NCI-H774 (cell line): Measurements from ENCODE around the gene CTNNA3.

Experiments
- DNase-seq: peaks from one replicate; lab custom pipeline; 2025; lab: John Stamatoyannopoulos, UW

CTNNA3 gene

DNA sequence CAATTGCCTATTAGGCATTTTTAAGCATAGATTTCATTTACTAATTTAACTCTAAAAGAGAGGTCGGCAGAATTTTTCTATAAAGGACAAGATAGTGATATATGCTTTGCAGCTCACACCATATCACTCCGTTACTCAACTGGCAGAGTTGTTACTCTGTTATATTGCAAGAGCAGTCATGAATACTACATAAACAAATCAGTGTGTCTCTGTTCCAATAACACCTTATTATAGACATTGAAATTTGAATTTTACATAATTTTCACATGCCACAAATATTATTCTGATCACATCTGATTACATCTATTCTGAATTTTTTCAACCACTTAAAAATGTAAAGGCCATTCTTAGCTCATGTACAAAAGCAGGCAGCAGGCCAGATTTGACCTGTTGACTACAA is 1624.1 kb downstream of the CTNNA3 start:
- DNase-seq = no peak

DNA sequence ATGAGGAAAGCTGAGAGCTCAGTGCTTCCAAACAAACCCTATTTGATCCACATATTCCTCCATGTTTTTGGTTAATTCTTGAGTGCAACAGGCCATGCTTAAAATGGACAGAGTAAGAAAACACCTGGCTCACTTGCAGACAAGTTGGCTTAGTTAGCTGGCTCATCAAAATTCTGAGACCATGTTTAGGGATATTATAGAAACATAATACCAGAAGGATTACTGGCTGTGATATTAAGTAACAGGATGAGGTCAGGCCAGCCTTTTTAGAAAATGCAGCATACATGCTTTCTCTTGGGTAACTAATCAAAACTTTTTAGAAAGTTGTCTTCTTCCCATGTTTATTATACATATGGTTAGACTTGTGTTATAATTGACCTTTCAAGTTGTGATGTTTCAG is 1637.4 kb downstream of the CTNNA3 start:
- DNase-seq = no peak

DNA sequence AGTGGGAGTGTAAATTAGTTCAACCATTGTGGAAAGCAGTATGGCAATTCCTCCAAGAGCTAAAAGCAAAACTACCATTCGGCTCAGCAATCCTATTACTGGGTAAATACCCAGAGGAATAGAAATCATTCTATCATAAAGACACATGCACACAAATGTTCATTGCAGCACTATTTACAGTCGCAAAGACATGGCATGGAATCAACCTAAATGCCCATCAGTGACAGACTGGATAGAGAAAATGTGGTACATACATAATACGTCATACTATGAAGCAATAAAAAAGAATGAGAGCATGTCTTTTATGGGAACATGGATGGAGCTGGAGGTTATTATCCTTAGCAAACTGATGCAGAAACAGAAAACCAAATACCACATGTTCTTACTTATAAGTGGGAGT is 1646.7 kb downstream of the CTNNA3 start:
- no peak for DNase-seq

DNA sequence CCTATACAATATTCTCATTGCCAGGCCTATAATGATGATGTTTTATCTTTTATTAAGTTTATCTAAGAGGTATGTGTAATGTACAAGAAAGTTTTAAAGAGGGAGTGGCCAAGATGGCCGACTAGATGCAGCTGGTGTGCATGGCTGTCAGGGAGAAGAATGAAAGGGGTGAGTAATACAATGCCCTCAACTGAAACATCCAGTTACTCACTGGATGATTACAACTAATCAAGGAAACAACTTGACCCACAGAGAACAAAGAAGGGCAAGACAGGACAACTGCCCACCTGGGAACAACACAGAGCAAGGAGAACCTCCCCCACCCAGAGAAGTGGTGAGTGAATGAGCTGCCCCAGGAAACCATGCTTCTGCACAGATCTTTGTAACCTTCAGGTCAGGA is 1650.1 kb downstream of the CTNNA3 start:
- DNase-seq = no peak

DNA sequence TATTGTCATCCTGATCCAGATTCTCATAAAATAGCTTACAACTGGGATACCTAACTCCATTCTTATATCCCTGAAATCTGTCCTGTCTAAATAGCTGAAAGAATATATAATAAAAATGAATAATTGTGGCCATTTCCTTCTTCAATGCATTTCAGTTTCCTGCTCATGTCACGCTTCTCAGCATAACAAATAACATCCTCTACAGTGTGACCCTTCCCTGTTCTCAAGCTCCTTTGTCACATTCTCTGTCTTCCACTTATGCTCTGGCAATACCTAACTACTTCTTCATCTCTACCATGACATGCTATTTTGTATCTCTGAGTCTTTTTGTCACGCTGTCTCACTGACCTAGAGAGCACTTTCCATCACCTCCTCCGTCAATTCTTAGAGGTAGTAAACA is 1654.2 kb downstream of the CTNNA3 start:
- no peak for DNase-seq

DNA sequence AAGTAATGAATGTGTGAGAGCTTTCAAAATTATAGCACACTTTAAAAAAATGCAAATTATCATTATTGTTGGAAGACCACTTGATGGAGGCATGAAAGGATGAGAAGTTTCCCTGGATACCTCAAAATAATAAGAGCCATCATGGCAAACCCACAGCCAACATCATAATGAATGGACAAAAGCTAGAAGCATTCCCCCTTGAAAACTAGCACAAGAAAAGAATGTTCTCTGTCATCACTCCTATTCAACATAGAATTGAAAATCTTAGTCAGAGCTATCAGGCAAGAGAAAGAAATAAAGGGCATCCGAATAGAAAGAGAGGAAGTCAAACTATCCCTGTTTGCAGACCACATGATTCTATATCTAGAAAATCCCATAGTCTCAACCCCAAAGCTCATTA is 1657.4 kb downstream of the CTNNA3 start:
- no peak for DNase-seq

DNA sequence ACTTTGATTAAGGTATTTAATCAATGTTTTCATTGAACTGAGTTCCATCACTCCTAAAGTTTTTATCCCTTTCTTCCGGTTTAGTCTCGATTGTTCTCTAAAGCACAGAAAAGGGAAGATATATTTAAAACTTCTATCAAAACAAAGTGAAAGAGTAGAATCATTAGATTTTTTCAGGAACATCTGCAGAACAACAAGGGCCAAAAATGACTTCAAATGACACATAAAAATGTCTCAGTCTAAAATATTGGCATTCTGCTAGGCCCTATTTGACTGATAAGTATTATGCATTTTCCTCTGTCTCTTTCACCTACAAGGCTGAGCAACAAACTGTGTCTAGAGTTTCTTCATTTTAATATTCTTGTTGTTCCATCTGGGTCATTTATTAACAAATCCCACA is 1669.7 kb downstream of the CTNNA3 start:
- no peak for DNase-seq

DNA sequence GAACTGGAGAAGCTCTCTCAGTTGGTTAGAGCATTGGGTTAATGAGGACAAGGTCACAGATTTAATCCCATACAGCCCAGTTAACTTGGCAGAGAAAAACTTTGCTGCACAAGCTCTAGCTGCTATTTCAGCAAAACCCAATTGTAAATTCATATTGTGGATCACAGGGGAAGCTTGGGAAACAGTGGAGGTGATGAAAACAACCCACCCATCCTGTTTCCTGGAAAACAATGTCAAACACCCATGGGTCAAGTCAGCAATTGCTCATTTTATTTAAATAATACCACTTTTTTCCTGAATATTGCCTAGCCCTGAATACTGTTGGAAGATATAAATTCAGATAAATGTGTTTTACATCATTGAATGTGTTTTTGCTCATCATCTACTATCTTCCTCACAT is 1670.8 kb downstream of the CTNNA3 start:
- DNase-seq = no peak

DNA sequence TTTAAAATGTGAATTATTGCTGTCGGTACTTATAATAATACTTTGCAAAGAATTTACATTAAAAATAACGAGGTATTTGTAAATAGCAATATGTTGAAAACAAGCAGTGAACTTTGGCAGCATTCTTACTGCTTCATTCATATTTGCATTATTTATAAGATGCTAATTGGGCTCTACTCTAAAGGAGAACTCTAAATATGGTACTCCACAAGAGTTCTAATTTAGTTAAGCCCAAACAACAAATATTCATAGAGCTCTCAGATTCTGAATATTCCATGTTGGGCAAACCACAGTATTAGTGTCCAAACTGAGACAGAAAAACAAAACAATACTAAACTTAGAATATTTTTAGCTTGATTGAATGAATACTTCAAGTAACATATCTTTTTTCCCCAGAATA is 1674.6 kb downstream of the CTNNA3 start:
- DNase-seq = no peak

DNA sequence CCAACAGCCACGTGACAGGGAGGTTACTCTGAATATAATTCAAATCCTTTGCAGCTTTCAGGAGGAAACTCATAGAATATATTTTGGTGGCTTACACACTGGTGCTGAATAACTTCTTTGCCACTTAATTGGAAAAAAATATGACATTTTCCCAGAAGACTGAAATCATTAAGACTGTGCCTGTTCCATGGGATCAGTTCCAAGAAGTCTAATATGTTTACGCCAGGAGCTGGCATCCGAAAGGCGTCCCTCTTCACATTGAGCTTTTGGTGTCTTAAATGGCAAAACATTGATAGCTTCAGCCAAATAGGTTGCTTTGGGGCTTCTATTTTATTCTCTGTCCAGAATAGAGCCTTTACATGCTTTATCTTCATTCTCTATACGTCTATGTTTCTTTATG is 1687.8 kb downstream of the CTNNA3 start:
- no peak for DNase-seq

DNA sequence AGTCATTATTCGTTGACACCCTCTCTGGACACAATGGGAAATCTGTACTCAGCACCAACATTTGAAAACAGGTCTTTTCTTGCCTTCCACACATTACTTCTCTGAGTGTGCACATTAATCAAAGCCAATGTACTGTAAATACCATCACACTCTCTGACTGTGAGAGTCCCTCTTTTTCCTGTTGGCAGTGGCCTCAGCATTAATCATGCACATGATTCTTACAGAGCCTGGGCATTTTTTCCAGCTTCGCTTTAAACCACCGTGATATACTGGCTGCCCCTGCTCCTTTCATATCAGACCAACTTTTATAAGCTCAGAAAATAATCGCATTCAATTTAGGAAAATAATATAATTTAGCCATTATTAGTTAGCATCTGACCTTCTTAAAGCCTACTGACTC is 1689.6 kb downstream of the CTNNA3 start:
- no peak for DNase-seq

DNA sequence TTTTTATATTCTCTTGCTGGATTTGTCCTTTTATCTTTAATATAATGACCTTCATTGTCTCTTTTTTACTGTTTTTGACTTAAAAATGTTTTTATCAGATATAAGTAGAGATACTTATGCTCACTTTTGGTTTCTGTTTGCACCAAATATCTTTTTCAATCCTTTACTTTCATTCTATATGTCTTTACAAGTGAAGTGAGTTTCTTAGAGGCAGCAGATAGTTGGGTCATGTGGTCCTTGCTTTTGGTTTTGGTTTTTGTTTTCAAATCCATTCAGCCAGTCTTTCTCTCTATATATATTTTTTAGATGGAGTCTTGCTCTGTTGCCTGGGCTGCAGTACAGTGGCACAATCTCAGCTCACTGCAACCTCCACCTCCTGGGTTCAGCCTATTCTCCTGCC is 1702.5 kb downstream of the CTNNA3 start:
- DNase-seq = no peak

DNA sequence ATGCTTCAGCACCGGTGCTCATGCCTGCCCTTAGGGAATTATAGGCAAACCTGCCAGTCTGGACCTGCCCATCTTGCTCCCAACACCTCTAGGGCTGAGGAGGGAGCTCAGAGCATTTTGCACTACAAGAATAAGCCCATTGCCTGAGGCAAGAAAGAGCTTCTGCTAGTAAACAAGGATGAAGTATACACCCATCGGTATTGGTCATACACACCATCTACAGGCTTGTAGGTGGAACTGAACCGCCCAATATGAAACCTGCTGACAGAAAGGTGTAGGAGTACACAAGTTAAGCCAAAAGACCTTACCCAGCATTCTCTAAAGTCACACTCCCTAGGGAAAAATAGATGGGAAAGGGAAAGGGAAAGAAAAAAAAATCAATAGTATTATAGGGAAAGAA is 1727.1 kb downstream of the CTNNA3 start:
- no peak for DNase-seq

DNA sequence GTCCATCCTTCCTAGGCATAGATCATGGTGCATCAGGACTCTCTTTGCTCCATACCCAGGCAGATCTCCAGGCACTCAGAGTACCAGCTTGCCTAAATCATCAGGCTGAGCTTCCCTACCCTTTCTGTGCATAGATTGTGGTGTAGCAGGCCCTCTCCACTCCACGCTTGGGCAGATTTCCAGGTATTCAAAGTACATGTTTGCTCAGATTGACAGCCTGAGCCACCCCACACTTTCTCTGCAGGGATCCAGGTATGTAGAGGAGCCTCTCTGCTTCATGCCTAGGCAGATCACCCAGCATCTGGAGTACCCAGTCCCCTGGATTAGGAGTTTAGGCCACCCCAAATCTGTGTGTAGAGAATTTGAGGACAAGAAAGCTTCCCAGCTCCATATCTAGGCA is 1727.6 kb downstream of the CTNNA3 start:
- no peak for DNase-seq

DNA sequence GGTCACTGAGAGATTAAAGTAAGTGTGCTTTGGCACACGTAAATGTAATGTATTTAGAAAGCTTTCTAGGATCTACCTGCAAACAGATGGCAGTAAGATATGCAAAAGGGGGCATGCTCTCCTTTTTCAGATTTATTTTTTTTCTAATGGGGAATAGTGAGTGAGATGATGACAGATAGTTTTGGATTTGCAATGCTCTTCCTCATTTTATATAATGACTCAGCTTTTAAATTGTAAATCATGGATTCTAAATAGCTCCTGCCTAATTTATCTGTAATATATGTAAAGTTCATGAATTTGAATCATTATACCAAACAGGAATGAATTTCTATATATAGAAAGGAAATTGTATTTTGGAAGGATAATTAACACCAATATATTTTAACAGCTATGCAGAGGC is 1731.8 kb downstream of the CTNNA3 start:
- DNase-seq = no peak

DNA sequence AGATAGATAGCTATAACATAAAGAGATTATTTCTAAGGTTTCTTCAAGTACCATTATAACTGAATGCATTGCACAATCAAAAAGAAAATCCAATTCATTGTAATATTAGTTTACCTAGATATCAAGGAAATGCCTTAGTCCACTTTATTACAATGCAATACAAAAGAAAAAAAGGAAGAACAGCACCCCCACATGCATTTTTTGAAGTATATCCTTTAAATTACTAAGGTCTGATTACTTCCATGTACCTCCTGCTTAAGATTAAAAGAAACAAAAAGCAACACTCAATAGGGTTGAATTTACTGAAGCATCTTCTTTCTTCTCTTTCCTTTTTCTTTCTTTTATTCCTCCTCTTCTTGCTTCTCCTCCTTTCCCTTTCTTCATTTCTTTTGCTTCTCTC is 1743.9 kb downstream of the CTNNA3 start:
- DNase-seq = no peak

DNA sequence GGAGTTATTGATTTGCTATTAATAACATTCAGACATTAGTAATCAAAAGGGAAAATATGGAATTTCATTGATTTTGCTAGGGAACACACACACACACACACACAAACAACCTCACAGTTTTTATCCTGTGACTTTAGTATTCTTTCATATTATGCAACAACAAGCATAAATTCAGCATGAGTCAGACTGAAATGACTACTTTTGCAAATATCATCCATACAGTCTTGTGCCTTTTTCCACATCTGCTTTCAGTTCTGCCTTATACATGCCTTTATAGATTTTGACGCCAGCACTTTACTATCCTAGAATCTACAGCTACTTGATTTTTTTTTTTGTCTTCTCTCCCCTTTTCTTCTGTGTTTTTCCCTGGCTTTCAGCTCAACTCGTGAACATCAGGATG is 1745.9 kb downstream of the CTNNA3 start:
- no peak for DNase-seq

DNA sequence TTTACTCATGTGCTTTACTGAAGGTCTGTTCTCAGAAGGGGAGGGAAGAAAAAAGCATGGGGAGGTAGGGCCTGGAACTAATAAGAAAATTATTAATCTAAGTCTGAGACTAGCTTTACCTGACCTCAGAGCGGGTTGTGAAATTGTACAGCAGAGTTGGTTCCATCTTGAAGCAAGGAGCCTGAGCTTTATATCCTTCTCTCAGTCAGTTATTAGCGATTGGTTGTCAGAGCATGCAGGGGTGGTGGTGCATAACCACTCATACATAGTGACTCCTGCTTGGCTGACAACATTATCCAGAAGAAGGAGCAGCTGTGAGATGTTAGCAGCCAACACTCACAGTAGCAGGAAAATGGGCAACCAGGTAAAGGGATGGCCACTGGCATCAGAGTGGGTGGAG is 1746.5 kb downstream of the CTNNA3 start:
- no peak for DNase-seq

DNA sequence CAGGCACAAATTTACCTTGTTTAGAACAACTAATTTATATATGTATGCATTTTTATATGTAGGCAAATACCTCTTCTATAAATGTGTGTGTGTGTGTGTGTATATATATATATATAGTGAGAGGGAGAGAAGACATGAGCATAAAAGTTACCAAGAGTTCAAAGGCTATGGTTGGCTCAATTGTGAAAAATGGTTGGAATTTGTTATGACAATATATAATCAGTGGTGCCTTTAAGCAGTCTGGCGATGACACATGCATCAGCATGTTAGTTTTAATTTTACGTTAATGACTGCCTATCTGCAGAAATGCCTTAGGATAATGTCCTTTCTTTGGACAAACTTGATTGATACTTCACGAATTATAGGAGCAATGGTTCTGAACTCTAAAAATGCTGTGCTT is 1750.9 kb downstream of the CTNNA3 start:
- DNase-seq = no peak

DNA sequence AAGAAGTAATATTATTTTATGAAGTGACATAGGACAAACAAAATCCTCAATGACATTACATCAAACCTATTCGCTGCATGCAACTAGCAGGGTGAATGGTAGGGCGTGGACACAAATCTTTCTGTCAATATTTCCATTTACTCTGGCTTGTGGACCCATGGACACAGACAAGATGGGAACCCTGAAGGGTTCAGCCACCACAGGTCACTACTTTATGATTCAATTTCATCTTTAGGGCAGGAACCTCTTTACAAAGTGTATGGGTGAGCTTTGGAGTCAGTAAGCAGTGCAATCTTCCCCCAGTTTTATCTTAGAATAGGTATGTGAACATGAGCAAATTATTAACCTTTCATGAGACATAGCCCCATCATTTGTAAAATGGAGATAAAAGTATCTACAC is 1752.5 kb downstream of the CTNNA3 start:
- DNase-seq = no peak

DNA sequence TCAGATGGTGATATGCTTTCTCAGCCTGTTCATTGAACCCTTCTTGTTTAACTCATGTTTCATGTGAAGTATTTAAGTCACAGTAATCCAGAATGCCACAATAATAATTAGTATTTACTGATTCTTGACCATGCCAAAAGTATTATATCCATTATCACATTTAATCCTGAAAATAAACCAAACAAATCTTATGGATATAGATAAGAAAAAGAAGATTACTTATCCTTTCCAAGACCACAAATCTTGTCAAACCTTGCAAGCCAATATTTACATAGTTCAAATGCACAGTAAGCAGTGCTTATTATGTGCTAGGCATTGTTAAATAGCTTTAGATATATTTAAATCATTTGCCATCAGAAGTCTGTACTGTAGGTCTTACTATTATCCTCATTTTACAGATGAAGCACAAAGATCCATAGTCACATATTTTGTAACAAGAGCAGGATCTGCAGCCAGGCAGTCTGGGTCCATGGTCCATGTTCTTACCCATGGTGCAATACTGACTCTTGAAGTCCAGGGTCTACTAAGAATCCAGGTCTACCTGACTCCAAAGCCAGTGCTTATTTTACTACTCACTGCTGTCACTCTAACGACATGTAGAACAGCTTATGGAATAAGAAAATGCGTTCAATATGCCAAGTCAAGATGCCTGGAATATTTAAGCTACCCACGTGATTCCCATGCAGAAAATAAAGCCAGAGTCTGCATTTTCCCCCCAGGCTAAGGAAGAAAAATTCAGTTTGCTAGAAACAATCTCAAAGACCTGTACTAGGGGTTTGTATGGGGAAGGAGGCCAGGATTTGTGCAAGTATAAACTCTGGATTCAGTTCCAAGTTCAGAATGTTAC is 1755.0 kb downstream of the CTNNA3 start:
- no peak for DNase-seq

DNA sequence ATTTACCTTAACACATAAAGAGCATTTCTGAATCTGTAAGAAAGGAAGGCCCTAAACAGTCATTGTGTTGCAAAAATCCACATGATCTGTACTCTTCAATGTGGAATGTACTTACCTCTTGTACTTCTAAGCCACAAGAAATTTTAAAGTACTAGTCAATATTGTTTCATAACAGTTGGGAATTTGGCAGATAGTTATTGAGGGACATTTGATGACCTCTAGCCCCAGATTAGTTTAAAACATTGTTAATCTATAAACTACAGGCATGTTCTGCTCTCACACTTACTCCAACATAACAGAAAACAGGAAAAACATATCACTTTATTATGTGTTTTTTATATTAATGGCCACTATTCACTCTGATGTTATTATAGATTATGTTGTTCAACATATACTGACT is 1755.9 kb downstream of the CTNNA3 start:
- no peak for DNase-seq

DNA sequence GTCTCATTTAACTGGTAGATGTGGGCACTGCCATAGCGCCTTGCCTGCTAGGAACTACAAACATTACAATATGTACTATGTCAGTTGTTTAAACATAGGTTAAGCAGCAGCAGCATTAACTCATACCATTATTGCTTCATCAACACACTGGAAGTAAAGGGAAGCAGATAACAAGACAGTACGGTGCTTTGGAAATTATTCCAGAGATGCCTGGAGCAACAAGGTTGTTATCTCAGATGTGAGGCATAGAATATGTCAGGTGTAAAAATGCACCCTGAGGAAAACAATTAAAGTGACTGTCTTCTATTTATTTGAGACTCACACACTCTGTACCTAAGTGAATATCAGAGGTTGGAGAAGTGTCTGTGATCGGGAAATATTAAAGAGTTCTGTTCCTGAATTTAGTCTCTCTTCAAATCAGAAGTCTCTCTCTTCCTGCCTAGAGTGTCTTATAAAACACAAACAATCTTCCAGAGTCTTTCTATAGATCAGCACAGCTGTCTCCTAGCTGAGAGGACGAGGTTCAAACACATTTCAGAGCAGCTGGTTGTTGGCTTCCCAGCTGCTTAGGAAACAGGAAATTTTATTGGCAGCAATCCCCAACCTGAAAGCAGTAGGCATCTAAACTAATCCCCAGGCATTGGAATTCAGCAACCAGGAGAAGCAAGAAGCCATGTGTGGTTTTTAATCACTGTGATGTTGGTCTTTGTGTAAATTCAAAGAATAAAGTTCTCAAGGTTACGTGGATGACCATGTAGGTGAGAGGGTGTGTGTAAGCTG is 1764.5 kb downstream of the CTNNA3 start:
- no peak for DNase-seq
